HG03103 (cell line): ENCODE data around the gene MAPRE3.

Source experiments
- ATAC-seq: cut with Tn5 transposase; IDR thresholded peaks from one replicate; pipeline ENCODE4 v1.9.1; 2021; ENCODE audit warnings: low read depth; ENCODE audit not compliant: unreplicated experiment

Gene MAPRE3

GRCh38 chr2:26978061-26978596 lies 7.7 kb downstream of the MAPRE3 start:
- no peak for ATAC-seq

- no peak for ATAC-seq
These were observed 9.3 kb downstream of the MAPRE3 start for GRCh38 chr2:26979741-26980140.

GRCh38 chr2:26980971-26981370 lies 10.5 kb downstream of the MAPRE3 start:
- ATAC-seq = no peak

- ATAC-seq = no peak
These were observed 11.8 kb downstream of the MAPRE3 start for GRCh38 chr2:26982102-26982742.

- no peak for ATAC-seq
These were observed 13.3 kb downstream of the MAPRE3 start for GRCh38 chr2:26983746-26984145.

- ATAC-seq = no peak
These were observed 15.4 kb downstream of the MAPRE3 start for GRCh38 chr2:26985807-26986206.

- ATAC-seq = no peak
These were observed 16.1 kb downstream of the MAPRE3 start for GRCh38 chr2:26986576-26986975.

GRCh38 chr2:26988058-26988860 lies 17.8 kb downstream of the MAPRE3 start:
- no peak for ATAC-seq

- ATAC-seq = no peak
These were observed 18.7 kb downstream of the MAPRE3 start for GRCh38 chr2:26989156-26989555.

- no peak for ATAC-seq
These were observed 21.3 kb downstream of the MAPRE3 start for GRCh38 chr2:26991717-26992116.

- ATAC-seq = no peak
These were observed 23.3 kb downstream of the MAPRE3 start for GRCh38 chr2:26993768-26994167.

GRCh38 chr2:26994983-26995382 lies 24.5 kb downstream of the MAPRE3 start:
- ATAC-seq = no peak

GRCh38 chr2:26997394-26997793 lies 27.0 kb downstream of the MAPRE3 start:
- ATAC-seq = no peak

- ATAC-seq = no peak
These were observed 27.9 kb downstream of the MAPRE3 start for GRCh38 chr2:26998323-26998722.

GRCh38 chr2:27000228-27000627 lies 29.8 kb downstream of the MAPRE3 start:
- no peak for ATAC-seq

- ATAC-seq = no peak
These were observed 30.6 kb downstream of the MAPRE3 start for GRCh38 chr2:27000995-27001394.

- no peak for ATAC-seq
These were observed 31.5 kb downstream of the MAPRE3 start for GRCh38 chr2:27001950-27002349.

GRCh38 chr2:27003007-27003406 lies 32.6 kb downstream of the MAPRE3 start:
- ATAC-seq = no peak

GRCh38 chr2:27003857-27004256 lies 33.4 kb downstream of the MAPRE3 start:
- no peak for ATAC-seq

- ATAC-seq = no peak
These were observed 36.4 kb downstream of the MAPRE3 start for GRCh38 chr2:27006602-27007415.
